GM12873 (cell line): ENCODE results near the gene CASR.

ENCODE experiments used
- TF ChIP-seq, protein P1 (sequence below): IDR thresholded peaks from 2 replicates; pipeline ENCODE4 v1.5.1; 2012; ENCODE audit warnings: low read depth, mild to moderate bottlenecking, moderate library complexity, low read length, control low read depth; ENCODE audit not compliant: insufficient read depth; ENCODE audit errors: missing control alignments

CASR gene

DNA sequence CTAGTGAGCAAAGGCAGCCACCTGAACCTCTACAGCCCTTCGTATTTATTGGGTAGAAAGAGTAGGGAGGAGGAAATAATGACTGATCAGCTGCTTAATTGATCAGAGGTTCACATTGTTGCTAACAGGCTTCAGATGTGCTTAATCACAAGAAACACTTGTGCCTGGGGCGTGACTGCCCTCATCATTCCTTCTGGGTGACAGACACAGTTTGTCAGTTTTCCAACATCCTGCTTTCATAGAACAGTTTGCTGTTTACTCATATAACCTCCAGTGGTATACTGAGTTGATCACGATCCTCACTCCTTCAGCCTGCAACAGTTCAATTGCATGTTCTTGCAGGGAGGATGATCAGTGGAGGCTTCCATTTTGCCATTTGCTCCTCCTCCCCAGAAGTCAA lies 13.6 kb upstream of the CASR start:
- TF ChIP-seq, protein P1, sequence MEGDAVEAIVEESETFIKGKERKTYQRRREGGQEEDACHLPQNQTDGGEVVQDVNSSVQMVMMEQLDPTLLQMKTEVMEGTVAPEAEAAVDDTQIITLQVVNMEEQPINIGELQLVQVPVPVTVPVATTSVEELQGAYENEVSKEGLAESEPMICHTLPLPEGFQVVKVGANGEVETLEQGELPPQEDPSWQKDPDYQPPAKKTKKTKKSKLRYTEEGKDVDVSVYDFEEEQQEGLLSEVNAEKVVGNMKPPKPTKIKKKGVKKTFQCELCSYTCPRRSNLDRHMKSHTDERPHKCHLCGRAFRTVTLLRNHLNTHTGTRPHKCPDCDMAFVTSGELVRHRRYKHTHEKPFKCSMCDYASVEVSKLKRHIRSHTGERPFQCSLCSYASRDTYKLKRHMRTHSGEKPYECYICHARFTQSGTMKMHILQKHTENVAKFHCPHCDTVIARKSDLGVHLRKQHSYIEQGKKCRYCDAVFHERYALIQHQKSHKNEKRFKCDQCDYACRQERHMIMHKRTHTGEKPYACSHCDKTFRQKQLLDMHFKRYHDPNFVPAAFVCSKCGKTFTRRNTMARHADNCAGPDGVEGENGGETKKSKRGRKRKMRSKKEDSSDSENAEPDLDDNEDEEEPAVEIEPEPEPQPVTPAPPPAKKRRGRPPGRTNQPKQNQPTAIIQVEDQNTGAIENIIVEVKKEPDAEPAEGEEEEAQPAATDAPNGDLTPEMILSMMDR: no peak

DNA sequence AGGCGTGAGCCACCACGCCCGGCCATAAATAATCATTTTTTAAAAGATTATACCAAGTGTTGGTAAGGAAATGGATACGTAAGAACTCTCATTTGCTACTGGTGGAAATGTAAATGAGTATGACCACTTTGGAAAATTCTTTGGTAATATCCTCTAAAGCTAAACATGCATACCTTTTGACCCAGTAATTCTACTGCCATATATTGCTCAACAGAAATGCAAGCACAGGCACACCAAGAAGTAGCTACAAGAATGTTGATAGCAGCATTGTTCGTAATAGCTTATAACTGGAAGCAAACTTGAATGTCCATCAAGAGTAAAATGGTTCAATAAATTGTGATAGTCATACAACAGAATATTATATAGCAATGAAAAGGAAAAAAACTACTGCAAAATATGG lies 4.8 kb upstream of the CASR start:
- TF ChIP-seq, protein P1: no peak

DNA sequence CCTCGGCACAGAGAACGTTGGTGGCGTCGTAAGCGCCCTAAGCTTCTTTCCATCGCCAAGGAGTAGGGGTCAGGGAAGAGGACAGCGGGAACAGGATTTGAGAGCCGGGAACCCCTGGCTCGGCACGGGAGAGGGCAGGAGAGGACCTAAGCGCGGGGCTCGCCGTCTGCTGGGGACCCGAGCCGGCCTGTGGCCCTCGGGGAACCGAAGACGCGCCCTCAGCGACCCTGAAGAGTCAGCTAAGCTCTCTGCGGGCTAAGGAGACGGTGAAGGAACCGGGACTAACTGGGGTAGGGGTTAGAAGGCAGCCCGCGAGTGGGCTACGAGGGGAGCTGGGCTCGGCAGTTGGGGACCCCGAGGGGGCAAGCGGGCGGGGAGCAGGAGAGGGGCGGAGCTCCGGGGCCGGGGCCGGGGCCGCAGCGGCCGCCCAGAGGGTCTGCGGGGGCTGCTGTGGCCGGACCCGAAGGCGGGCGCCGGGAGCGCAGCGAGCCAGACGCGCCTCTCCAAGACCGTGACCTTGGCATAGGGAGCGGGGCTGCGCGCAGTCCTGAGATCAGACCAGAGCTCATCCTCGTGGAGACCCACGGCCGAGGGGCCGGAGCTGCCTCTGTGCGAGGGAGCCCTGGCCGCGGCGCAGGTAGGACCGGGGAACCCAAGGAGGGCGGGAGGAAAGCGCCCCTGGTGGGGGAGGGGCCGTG lies 574 bp downstream of the CASR start:
- TF ChIP-seq, protein P1: no peak

DNA sequence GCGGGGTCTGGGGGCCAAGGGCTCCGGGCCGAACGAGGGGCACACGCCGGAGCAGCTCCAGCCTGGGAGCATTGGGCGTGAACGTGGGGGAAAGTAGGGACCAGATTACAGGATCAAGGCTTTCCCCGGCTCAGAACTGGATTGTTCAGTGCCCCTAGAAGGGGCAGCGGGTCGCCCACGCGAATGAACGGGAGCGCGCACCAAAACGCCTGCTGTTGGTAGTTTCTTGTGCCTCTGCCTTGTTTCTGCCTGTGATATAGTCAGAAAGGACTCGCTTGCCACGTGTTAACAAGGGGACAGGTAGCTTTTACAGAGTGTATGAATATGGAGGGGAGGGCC lies 1.1 kb downstream of the CASR start:
- TF ChIP-seq, protein P1: no peak

DNA sequence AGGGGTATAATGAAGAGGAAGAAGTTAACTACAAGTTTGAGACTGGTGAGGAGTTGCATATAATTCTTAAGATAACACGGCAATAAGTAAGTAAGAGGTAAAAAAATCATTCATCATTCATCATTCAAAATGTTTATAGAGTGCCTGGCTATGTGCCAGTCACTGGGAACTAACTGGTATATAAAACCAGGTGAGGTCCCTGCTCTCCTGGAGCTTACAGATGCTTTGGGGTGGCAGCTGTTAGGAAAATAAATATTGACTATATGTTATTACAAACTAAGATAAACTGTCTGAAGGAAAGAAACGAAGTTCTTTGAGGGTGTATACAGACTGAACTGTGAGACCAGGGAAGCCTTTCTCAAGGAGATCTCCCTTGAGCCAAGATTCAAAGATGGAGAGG lies 2.9 kb downstream of the CASR start:
- TF ChIP-seq, protein P1: no peak

DNA sequence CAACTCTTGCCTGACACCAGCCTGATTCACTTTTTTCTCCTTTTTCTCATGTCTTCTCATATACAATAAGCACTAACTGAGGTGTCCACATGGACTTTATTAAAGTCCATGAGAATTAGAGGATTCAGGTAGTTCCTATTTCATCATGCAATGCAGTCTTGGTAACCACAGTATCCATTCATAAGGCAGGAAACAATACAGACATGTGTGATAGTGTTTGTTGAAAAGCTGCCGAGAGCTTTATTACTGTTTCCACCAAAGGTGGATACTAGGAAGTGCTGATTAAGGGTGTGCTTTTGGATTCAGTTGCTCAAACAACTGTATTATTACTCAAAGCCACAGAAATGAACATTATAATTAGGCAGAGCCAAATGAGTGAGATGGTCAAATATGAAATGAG lies 5.3 kb downstream of the CASR start:
- TF ChIP-seq, protein P1: no peak

DNA sequence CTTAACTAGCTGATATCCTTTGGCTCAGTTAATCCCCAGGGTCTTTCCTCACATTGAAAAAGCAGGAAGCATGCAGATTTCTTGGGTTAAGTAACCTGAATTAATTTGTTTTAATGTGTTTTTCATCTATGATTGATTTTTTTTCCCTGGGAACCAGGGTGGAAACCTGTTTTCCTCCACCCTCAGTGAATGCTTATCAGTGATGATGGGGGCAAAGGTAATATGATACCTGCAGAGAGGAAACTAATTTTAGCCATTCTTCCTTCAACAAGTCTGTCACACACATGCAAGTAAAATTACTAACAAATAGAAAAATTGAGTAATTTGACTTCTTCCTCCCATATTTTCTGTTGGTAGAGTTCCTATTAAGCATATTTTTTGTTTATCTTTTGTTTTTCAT lies 5.9 kb downstream of the CASR start:
- TF ChIP-seq, protein P1: no peak
